ENCODE data around the gene GIMAP5. TPM values are rescaled to one million over a fixed set of nuclear protein-coding genes. Genes with fewer than 3 reads are reported as not detected.

Gene GIMAP5
- polyA plus RNA-seq, 1 donor from 2014 or later = not detected

GRCh38 chr7:150695654-150696053 lies 41.6 kb upstream of the GIMAP5 start:
- no peak overlapping the region for H3K9ac ChIP-seq (ENCODE audit: low read length)
- no peaks in the 10 kb centered on the region for H3K79me2 ChIP-seq (replicated peaks; ENCODE audit: insufficient read depth, low read length)
- H3K27me3 ChIP-seq (ENCODE audit: insufficient read depth, low read depth, low read length) = no peaks in the 10 kb centered on the region
- H3K9me2 ChIP-seq (ENCODE audit: insufficient read depth, low read length) = no peaks in the 10 kb centered on the region
- H2AFZ ChIP-seq (ENCODE audit: low read depth, low read length) = no peak overlapping the region
- no peaks in the 10 kb centered on the region for H4K20me1 ChIP-seq (ENCODE audit: insufficient read depth)
- no peak overlapping the region for H3K27ac ChIP-seq (ENCODE audit: low read length)
- H3F3A ChIP-seq (ENCODE audit: insufficient read depth, low read length, poor library complexity, severe bottlenecking) = no peaks in the 10 kb centered on the region
- no peaks in the 10 kb centered on the region for H3K9me3 ChIP-seq (ENCODE audit: low read length)
- H3K4me3 ChIP-seq (ENCODE audit: low read length) = no peak overlapping the region
- no peaks in the 10 kb centered on the region for H3K36me3 ChIP-seq (ENCODE audit: insufficient read depth, low read length)
- H3K4me2 ChIP-seq (ENCODE audit: low read length) = no peak overlapping the region
- no peak for TF ChIP-seq EP300 (conservative IDR thresholded peaks at IDR 0.05; ENCODE audit: poor library complexity, severe bottlenecking)
- no peak for TF ChIP-seq REST (IDR thresholded peaks at IDR 0.05; ENCODE audit: borderline replicate concordance)
- no peak for TF ChIP-seq RAD21 (conservative IDR thresholded peaks at IDR 0.05)
- no peak for TF ChIP-seq CTCF (IDR thresholded peaks at IDR 0.05; ENCODE audit: poor library complexity, severe bottlenecking)
- no peak for TF ChIP-seq SMC3 (conservative IDR thresholded peaks at IDR 0.05; ENCODE audit: poor library complexity)
- TF ChIP-seq EZH2 (IDR thresholded peaks at IDR 0.05; ENCODE audit: borderline replicate concordance, insufficient read depth, low read length, poor library complexity, severe bottlenecking) = no peak
- no peak for TF ChIP-seq MXI1 (conservative IDR thresholded peaks at IDR 0.05; ENCODE audit: poor library complexity, severe bottlenecking)
- no peak for TF ChIP-seq POLR2AphosphoS5 (IDR thresholded peaks at IDR 0.05)
- no peak for TF ChIP-seq TAF1 (IDR thresholded peaks at IDR 0.05; ENCODE audit: low read depth)

GRCh38 chr7:150703209-150703608 lies 34.0 kb upstream of the GIMAP5 start:
- Histone ChIP-seq H3K9ac (ENCODE audit: low read length) (no peak overlapping the region), H2AFZ (ENCODE audit: low read depth, low read length) (no peak overlapping the region), H3K4me2 (ENCODE audit: low read length) (no peak overlapping the region), H3K9me2 (ENCODE audit: insufficient read depth, low read length) (no peaks in the 10 kb centered on the region), H4K20me1 (ENCODE audit: insufficient read depth) (no peaks in the 10 kb centered on the region), H3K9me3 (ENCODE audit: low read length) (no peaks in the 10 kb centered on the region), H3K27me3 (ENCODE audit: insufficient read depth, low read depth, low read length) (no peaks in the 10 kb centered on the region), H3K4me3 (ENCODE audit: low read length) (no peak overlapping the region), H3K27ac (ENCODE audit: low read length) (no peak overlapping the region), H3F3A (ENCODE audit: insufficient read depth, low read length, poor library complexity, severe bottlenecking) (no peaks in the 10 kb centered on the region), H3K79me2 (replicated peaks; ENCODE audit: insufficient read depth, low read length) (no peaks in the 10 kb centered on the region), H3K36me3 (ENCODE audit: insufficient read depth, low read length) (no peaks in the 10 kb centered on the region)
- TF ChIP-seq RAD21 (conservative IDR thresholded peaks at IDR 0.05) (no peak), REST (IDR thresholded peaks at IDR 0.05; ENCODE audit: borderline replicate concordance) (no peak), EZH2 (IDR thresholded peaks at IDR 0.05; ENCODE audit: borderline replicate concordance, insufficient read depth, low read length, poor library complexity, severe bottlenecking) (no peak), TAF1 (IDR thresholded peaks at IDR 0.05; ENCODE audit: low read depth) (no peak), POLR2AphosphoS5 (IDR thresholded peaks at IDR 0.05) (no peak), MXI1 (conservative IDR thresholded peaks at IDR 0.05; ENCODE audit: poor library complexity, severe bottlenecking) (no peak)
